SK-N-DZ (cell line): ENCODE data around the gene TP53I11.
A peak's percentile ranks its signal among the peaks of the same experiment; 100 is the strongest.

Experiments
- DNase-seq: peaks from one replicate; pipeline ENCODE4 v3.0.0-alpha.2; 2015; ENCODE audit warnings: low spot score

Gene TP53I11

DNA sequence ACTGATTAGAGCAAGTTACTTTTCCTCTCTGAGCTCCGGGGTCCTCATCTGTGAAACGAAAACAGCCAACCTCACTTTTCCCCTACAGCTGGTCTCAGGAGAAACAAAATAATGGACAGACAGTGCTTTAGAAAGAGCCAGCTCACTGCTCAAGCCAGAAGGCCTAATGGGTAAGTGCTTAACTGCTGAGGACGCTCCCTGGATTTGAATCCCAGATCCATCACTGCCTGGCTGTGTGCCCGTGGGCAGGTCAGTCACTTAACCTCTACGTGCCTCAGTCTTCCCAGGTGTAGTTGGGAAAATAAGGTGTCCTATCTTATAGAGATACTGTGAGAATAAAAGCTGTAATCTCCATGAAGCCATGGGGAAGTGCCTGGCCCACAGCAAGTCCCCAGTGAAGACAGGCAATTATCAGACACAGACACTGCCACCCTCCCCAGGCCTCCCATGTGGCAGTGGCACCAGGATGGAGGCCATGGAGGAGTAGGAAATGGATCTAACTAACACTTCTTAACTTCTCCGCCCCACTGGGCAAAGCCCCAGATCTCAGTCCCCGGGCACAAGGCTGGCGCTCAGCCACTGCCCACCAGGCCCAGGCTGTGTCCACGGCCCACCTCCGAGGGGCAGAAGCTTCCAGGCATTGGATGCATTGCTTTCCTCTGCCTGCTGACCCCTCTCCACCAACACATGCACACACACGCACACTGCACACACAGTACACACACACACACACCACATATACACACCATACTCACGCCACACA is 9.2 kb downstream of the TP53I11 start:
- DNase-seq, result no peak

DNA sequence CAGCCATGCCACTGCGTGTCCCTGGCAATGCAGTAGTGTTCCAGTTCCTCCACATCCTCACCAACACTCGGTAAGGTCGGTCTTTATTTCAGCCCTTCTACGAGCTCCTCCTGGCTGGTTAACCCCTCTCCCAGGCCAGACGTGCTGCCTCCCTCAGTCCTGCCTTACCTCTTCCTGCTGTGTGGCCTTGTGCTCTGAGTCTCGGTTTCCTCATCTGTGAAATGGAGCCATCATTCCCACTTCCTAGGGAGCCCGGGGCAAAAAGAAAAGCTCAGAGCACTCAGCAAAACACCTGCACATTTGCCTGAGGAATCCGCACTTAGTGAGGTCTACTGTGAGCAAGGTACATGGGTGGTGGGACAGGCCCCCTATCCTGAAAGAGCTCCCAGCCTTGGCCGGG is 9.8 kb downstream of the TP53I11 start:
- no peak for DNase-seq

DNA sequence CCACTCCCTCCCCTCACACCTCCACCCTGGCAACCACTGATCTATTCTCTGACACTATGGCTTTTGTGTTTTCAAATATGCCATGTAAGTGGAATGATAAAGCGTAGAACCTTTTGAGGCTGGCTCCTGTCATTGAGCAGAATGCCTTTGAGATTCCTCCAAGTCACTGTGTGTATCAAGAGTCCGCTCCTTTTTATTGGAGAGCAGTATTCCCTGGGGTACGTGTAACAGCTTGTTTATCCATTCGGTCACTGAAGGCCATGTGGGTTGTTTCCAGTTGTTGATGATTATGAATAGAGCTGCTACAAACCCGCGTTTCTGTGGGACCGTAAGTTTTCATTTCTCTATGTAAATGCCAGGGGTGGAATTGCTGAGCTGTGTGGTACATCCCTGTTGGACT is 10.3 kb downstream of the TP53I11 start:
- DNase-seq, result no peak

DNA sequence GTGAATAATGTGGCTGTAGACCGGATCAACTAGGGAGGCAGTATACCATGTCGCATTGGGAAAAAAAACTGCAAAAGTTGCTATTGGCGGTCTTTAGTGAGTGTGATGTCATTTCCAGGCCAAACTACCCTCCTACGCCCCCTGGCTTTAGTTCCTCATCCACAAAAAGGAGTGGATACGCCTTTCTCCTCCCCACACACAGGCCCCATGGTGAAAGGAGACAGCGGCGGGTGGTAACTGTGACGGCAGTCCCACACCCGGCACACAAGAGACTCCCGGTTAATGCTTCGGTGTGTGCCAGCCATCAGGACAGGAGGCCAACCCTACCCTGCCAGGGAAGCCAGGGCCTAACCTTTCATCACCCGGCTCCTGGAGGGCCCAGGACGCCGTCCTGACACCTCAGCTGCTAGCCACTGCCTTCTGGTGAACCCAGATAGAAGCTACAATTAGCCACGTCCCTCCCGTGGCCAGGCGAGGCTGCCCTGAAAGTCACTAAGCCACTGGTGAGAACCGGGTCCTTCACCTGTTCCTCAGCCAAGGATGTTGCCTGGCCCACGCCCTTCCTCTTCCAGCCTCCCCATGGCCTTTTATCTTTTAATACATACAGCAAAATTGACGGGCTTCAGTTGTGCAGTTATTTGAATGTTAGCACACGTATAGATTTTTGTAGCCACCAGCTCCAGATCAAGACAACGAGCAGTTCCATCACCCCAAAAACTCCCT is 10.8 kb downstream of the TP53I11 start:
- DNase-seq, result no peak

DNA sequence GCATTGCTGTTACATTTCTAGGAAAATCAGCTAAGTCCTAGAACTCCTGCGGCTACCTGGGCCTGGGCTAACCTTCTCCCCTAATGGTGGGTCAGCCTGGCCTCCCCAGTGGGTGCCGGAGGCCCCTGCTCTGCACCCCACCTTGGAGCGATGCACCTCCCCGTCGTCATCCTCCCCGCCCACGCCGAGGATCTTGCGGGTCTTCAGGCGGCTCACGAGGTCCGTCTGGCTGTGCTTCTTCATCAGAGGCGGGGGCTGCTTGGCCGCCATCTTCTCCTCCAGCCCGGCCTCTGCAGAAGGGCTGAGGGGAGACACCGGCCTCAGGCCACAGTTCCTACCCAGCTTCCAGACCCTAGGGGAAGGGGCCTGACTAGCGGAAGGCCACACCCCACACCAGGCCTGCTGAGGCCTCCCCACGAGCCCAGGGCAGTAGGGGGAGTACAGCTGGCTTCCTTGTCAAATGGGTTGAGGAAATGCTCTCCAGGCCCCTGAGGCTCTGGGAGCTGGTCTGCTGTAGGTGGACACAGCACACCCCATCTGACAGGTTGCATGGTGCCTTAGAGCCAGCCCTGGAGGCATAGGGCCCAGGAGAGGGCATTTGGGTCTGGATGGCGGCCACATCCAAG is 12.5 kb downstream of the TP53I11 start:
- DNase-seq, result peak; percentile 69

DNA sequence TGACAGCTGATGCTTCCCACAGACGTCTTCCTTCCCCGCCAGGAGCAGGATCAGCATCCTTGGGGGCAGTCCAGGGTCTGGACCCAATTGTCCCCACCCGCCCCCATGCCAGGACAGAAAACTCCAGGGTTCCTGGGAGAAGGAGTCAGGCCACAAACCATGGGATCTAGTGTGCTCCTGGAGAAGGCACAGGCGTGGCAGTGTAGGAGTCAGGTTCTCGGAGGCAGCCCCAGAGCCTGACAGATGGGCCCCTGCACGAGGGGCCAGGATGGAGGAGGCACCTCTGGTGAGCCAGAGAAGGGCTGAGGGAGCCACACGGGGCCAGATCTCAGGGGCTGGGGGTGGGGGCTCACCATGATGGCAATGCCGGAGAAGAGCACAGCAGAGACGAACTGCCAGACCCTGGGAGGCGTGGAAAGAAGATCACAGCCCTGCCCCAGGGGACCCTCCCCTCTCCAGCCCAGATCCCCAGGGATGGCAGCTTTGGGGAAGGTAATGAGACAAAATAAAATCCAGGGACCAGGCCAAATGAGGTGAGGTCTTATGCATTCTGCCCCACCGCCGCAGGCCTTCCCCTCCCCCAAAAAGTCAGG is 13.6 kb downstream of the TP53I11 start:
- no peak for DNase-seq

DNA sequence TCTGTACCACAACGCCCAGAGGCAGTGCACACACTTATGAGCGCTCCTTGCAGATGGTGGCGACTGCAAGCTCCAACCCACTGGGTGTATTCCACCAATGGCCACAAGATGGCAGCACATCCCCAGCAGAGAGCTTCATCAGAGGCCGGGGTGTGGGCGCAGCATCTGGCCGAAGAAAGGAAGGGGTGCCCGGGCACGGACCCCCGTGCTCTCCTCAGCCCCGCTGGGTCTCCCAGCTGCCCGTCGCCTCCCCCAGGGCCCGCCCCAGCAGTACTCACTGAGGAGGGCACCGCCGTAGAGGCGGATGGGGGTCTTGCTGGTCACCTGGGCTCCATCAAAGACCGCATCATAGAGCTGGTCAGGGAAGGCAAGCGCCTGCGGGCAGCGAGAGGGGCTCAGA is 14.2 kb downstream of the TP53I11 start:
- peak; percentile 76 for DNase-seq

DNA sequence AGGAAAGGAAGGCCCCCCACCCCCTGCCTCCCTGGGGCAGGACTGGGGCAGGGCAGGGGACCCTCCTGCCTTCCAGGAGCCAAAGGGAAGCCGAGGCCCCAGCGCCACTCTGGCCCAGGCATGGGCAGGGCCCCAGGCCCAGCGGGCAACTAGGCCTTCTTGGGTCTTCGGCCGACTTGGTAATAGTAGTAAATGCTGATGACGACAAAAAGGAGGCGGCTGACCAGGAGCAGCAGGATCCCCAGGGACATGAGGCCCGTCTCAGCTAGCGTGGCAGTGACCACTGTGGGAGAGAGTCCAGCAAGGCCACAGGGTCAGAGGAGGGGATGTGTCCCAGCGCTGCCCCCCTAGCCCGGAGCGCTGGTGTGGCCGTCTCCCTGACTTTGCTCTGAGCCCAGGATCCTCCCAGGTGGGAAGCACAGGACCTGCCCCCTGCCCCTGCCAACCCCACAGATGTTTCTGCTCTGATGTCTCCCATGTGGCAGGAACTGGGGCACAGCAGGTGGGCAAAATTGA is 15.9 kb downstream of the TP53I11 start:
- no peak for DNase-seq

DNA sequence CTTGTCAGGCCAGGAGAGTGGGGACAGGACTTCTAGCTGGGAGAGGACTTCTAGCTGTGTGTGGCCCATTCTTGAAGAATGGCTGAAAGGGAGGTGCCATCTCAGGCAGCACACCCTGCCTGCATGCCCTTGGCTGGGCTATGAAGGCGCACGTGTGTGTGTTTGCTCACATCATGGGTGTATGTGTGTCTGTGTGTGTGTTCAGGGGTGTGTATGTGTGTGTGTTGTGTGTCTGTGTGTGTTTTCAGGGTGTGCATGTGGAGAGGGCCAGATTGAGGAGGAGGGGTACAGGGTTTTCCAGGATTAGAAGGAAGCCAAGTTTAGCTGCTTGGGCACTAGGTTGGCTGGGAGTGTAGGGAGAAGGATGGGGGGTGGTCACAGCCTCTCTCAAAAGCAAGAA is 16.6 kb downstream of the TP53I11 start:
- no peak for DNase-seq

DNA sequence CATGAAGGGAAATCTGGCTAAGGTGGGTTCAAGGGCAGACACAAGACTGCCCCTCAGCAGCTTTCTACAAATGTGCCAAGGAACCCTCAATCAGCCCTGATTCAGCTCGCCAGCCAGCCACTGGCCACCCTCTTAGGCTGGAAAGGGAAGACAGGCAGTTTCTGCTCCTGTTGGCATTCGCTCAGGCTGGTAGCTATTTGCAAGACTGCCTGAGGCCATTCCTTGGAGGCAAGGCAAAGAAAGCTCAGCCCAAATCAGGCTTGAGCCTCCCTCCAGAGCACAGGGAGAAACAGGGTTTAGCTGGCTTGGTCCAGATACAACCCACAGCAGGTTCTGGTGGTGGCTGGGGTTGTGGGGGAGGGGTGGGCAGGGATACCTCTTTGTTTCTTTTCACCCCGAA is 19.2 kb downstream of the TP53I11 start:
- no peak for DNase-seq

DNA sequence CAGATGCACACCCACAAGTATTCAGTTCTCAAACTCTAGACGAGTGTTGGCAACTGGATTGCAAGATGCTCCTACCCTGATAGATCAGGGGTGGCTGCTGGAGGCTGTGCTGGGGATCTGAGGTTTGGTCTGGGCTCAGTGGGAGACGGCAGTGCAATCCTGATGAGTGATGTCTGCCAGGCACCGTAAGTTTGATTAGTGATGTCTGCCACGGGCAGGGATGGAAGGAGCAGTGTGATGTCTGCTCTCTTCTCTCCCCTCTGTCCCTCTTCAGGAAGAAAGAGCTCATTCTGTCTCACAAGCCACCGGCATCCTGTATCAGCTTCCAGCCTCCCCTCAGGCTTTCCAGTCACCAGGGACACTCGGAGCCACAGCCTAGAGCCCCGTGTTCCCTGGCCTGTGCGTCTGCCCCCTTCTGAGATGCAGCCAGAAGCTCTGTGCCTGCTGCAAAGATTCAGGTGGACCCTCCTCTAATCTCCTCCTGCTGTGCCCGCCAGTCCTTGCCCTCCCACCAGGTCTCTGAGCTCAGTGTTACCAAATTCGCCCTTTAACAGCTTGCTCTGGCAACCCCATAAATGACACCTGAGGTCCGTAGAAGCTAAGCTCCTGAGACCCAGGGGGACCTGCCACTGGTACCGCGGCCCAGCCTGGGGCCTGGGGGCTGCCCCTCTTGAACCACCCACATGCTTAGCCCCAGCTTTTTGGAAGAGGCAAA is 19.9 kb downstream of the TP53I11 start:
- no peak for DNase-seq

DNA sequence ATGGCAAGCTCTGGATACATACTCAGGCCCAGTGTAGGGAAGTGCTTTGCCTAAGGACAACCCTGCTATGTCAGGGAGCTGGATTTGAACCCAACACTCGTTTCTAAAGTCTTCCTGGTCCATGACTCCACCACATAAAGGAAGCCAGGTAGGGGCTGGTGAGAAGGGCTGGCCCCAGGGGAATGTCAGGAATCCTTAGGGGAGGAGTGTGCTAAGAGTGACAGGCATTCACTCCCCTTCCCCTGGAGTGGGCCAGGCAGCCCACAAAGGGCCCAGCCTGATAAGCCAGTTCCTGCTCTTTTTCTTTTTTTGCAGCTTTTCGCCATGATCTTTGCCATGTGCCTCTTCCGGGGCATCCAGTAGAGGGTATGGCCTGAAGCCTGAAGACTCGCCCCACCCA is 21.9 kb downstream of the TP53I11 start:
- DNase-seq, result no peak

DNA sequence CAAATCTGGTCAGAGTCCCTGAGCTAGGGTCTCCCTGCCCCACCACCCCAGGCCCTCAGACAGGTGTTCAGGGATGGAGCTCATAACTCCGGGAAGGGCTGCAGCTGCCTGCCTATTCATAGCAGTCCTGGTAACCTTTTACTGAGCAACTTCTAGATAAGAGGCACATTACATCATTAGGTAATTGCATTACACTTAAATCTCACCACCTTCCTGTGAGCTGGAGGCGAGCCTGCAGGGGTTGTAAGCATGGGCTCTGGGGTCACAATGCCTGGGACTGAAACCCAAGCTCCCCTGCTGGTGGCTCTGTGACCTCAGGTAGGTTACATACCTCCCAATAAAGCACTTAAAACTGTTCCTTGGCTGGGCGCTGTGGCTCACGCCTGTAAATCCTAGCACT is 22.5 kb downstream of the TP53I11 start:
- DNase-seq, result peak; percentile 52

DNA sequence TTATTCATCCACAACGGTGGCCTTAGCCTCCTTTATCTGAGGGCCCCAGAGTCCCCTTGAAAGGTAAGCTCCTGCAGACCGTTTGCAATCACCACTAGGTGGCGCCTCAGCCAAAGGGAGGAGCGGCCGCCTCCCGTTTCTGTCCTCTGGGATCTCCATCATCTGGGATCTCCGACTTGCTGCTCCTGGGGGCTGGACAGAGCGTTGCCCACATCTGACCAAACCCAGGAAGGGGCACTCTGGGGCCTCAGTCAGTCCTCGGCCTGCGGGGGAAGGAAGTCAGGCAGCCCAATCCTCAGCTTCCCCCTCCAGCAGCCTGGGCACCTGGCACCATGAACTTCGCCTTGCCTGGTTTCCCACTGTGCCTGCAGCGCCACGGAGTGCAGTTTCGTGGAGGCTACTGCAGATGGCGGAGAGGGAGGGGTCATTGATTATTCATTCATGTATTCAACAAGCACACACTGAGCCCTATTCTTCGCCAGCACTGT is 23.5 kb downstream of the TP53I11 start:
- peak; percentile 78 for DNase-seq

DNA sequence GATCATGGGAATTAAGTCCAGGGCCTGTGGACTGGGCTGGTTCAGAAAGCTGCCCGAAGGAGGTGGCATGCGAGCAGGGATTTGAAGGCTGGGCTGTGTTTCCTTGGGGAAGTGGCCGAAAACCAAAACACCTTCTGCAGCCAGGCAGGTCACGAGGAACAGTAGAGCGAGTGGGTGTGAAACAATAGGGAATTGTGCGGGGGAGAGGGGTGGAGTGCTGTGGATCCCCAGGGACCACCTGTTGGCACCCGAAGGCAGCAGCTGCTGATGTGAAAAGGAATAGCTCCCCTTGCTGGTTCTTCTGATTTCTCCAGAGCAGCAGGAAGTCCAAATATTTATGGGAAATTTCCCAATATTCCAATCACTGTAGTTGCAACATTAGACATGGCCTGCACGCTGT is 24.6 kb downstream of the TP53I11 start:
- no peak for DNase-seq

DNA sequence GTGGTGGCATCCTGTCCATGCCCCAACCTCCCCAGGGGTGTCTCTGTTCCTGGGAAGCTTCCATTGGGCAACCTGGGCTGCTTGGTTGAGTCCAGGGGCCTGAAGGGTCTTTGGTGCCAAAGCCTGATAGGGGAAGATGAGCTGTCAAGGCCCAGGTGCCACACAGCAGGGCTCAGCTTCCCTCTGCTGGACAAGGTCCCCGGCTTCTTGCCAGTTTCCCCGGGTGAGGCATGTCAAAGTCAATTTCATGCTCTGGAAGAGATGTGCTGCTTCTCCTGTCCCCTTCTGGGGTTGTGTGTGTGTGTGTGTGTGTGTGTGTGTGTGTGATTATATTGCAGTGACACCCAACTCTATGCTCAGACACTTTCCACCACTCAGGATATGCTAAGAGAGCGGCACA is 26.9 kb downstream of the TP53I11 start:
- DNase-seq, result no peak

DNA sequence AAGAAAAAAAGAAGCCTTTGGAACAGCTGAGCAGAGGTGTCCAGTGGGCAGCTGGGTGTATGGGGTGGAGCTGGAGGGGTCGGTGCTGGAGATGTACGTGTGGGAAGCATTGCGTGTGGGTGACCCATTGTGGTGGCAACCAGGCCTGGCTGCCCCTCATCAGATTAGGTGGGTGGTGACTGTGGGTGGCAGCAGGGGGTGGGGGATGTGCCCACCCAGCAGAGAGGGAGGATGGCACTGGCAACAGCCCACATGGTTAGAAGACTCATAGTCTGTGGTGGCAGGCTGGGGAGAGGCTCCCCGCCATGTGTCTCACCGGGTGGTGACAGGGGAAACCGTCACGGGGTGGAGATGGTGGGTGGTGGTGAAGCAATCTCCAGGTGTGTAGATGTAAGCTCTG is 27.6 kb downstream of the TP53I11 start:
- no peak for DNase-seq

DNA sequence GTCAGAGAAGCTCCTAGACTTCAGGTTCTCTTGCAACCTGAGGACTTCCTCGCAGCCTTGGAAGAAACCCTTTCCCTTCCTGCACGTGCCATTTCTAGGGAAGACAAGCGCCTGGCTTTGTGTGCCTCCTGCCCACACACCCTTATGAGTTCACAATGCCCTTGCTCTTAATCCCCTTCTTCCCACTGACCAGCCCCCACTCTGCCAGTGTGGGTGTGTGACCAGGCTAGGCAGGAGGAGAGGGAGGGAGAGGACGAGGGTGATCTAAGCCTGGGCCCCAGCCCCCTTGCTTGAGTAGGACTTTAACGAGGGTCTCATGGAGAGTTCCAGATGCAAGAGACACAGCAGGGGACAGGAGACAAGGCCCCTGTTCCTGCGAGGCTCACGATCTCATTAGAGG is 30.2 kb downstream of the TP53I11 start:
- DNase-seq, result no peak

DNA sequence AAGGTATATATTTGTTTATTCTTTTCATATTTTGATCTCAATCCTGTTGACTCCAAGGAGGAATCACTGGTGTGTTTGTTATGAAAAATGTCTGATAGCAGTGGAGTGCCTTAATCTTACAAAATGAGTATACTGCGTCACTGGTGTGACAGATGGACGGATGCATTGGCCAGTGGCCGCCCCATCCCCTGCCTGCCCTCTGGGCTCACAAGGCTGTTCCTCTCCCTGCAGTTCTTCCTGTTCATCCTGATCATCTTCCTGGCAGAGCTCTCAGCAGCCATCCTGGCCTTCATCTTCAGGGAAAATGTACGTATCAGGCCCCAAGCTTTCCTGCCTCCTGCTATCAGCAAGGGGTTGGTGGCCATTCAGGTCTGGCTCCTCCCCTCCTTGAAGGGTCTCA is 32.9 kb downstream of the TP53I11 start:
- DNase-seq, result no peak

DNA sequence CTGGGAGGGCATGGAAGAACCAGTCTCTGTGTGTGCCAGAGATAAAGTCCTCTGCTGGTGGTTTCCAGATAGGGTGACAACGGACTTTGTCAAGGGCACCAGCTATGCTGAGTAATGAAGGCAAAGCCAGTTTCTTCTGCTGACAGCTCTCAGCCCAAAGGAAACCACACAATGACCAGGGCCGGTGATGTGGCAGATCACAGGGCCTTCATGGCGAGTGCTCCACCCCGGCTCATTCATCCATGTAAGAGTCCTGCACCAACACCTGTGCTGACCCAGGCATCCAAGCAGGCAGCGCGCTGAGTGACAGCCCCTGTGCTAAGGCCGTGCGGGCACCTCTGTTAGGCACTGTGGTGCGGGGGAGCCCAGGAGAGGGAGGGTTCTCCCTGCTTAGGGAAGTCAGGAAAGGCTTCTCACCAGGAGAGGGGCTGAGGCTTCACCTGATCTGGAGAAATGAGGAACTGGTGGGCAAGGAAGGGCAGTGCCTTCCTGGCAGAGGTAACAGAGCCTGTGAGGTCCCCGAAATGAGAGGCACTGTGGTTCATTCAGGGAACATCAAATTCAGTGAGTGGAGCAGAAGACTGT is 33.8 kb downstream of the TP53I11 start:
- DNase-seq, result no peak

DNA sequence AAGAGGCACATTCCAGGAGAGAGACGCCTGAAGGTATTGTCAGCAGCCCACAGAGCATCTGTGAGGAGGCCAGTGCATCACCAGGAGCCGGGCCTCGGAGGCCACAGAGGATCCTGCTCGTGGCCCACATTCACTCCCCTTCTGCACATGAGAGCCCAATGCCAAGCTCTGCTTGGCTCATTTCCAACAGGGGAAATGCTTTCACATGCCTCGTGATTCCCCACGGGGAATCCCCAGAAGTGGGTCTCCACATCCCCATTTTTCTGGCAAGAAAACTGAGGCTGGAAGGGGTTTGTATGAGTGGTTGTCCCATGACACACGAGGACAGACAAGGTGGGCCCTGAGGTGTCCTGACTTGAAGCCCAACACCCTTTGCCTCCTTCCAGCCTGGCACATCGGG is 34.4 kb downstream of the TP53I11 start:
- DNase-seq, result no peak
